Effector memory CD8-positive, alpha-beta T cell (primary cell): ENCODE results near the gene CENPF.
"Not testable (repeated sequence)": the region's sequence is repeated elsewhere in the genome, so short reads cannot be mapped to it uniquely, and the experiment has no call there.

Source experiments
- ATAC-seq: fragments of 150-1000 bp; cut with Tn5 transposase; replicated peaks from 2 replicates; pipeline ENCODE4 v1.10.0; 2021; ENCODE audit warnings: mild to moderate bottlenecking, moderate library complexity
- DNase-seq, 3 experiments: peaks; one replicate each; pipeline ENCODE4 v3.0.0; 2021
- H3K27ac Mint-ChIP-seq, 2 donors: one replicate each; pipeline ENCODE4 v1.8.0; 2022; ENCODE audit warnings: mild to moderate bottlenecking in 2 of 2, mixed read lengths in 2 of 2, moderate library complexity in 2 of 2
- H3K27me3 Mint-ChIP-seq, 2 donors: one replicate each; pipeline ENCODE4 v1.8.0; 2022; ENCODE audit warnings: mixed read lengths in 2 of 2
- H3K36me3 Mint-ChIP-seq: one replicate; pipeline ENCODE4 v1.8.0; 2022; ENCODE audit warnings: mild to moderate bottlenecking, moderate library complexity, mixed read lengths; ENCODE audit not compliant: insufficient read depth
- H3K4me1 Mint-ChIP-seq, 2 donors: one replicate each; pipeline ENCODE4 v1.8.0; 2022; ENCODE audit warnings: low read depth in 2 of 2, mixed read lengths in 2 of 2
- H3K4me3 Mint-ChIP-seq, 2 donors: one replicate each; pipeline ENCODE4 v1.8.0; 2022; ENCODE audit warnings: mild to moderate bottlenecking in 2 of 2, mixed read lengths in 2 of 2, moderate library complexity in 2 of 2
- H3K9me3 Mint-ChIP-seq, 2 donors: one replicate each; pipeline ENCODE4 v1.8.0; 2022; ENCODE audit warnings: mixed read lengths in 2 of 2

Gene CENPF

GRCh38 chr1:214664651-214665433 is 61.8 kb downstream of the CENPF start:
- no peaks in the 10 kb centered on the region for H3K36me3 Mint-ChIP-seq
- no peak overlapping the region for H3K27ac Mint-ChIP-seq
- DNase-seq: no peak
- no peak for ATAC-seq
- no peaks in the 10 kb centered on the region for H3K4me1 Mint-ChIP-seq
- no peak overlapping the region for H3K4me3 Mint-ChIP-seq
- H3K9me3 Mint-ChIP-seq: no peaks in the 10 kb centered on the region
- H3K27me3 Mint-ChIP-seq: no peaks in the 10 kb centered on the region

GRCh38 chr1:214665606-214666110 is 62.7 kb downstream of the CENPF start:
- H3K4me3 Mint-ChIP-seq: no peak overlapping the region
- H3K36me3 Mint-ChIP-seq: no peaks in the 10 kb centered on the region
- no peaks in the 10 kb centered on the region for H3K9me3 Mint-ChIP-seq
- no peaks in the 10 kb centered on the region for H3K27me3 Mint-ChIP-seq
- no peaks in the 10 kb centered on the region for H3K4me1 Mint-ChIP-seq
- ATAC-seq: no peak
- DNase-seq: no peak
- H3K27ac Mint-ChIP-seq: no peak overlapping the region

- DNase-seq: no peak
- no peak overlapping the region for H3K27ac Mint-ChIP-seq
- H3K4me3 Mint-ChIP-seq: no peak overlapping the region
- H3K4me1 Mint-ChIP-seq: no peaks in the 10 kb centered on the region
- H3K27me3 Mint-ChIP-seq: no peaks in the 10 kb centered on the region
- no peak for ATAC-seq
- no peaks in the 10 kb centered on the region for H3K9me3 Mint-ChIP-seq
- H3K36me3 Mint-ChIP-seq: no peaks in the 10 kb centered on the region
Measured at GRCh38 chr1:214666674-214667073, 63.7 kb downstream of the CENPF start.

- no peaks in the 10 kb centered on the region for H3K36me3 Mint-ChIP-seq
- no peak overlapping the region for H3K27ac Mint-ChIP-seq
- no peaks in the 10 kb centered on the region for H3K4me1 Mint-ChIP-seq
- DNase-seq (no peak), ATAC-seq (no peak)
- H3K4me3 Mint-ChIP-seq: no peak overlapping the region
- peaks cover 0 to 8% of the 10 kb centered on the region in 2 donors for H3K27me3 Mint-ChIP-seq
- H3K9me3 Mint-ChIP-seq: no peaks in the 10 kb centered on the region
Measured at GRCh38 chr1:214670098-214670497, 67.1 kb downstream of the CENPF start.

- ATAC-seq, DNase-seq, H3K36me3 Mint-ChIP-seq, H3K27me3 Mint-ChIP-seq, H3K4me1 Mint-ChIP-seq, H3K27ac Mint-ChIP-seq, H3K9me3 Mint-ChIP-seq, H3K4me3 Mint-ChIP-seq: not testable (repeated sequence)
Measured at GRCh38 chr1:214673029-214673428, 70.0 kb downstream of the CENPF start.

DNA sequence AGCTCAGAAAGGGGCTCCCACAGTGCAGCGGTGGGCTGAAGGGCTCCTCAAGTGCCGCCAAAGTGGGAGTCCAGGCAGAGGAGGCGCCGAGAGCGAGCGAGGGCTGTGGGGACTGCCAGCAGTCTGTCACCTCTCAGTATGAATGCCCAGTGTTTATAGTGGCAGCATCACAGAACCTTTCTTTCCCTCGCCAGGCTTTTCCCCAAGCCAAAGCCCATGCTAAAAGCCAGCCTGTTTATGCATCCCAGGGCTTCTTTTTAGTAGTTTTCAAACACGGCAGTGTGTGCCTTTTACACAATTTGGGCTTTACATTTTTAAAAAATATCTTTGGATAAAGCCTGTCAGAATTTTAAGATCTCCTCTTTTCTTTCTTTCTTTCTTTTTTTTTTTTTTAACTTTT is 70.6 kb downstream of the CENPF start:
- H3K27ac Mint-ChIP-seq: no peak overlapping the region
- H3K27me3 Mint-ChIP-seq: peaks cover 0 to 8% of the 10 kb centered on the region in 2 donors
- H3K9me3 Mint-ChIP-seq: no peaks in the 10 kb centered on the region
- no peak for DNase-seq
- no peaks in the 10 kb centered on the region for H3K4me1 Mint-ChIP-seq
- no peaks in the 10 kb centered on the region for H3K36me3 Mint-ChIP-seq
- no peak overlapping the region for H3K4me3 Mint-ChIP-seq
- ATAC-seq: no peak

GRCh38 chr1:214675524-214675923 is 72.5 kb downstream of the CENPF start:
- not testable (repeated sequence) for ATAC-seq, H3K4me3 Mint-ChIP-seq, H3K27ac Mint-ChIP-seq, H3K36me3 Mint-ChIP-seq, H3K9me3 Mint-ChIP-seq, DNase-seq, H3K4me1 Mint-ChIP-seq
- H3K27me3 Mint-ChIP-seq: peaks cover 5 to 14% of the 10 kb centered on the region in 2 donors

DNA sequence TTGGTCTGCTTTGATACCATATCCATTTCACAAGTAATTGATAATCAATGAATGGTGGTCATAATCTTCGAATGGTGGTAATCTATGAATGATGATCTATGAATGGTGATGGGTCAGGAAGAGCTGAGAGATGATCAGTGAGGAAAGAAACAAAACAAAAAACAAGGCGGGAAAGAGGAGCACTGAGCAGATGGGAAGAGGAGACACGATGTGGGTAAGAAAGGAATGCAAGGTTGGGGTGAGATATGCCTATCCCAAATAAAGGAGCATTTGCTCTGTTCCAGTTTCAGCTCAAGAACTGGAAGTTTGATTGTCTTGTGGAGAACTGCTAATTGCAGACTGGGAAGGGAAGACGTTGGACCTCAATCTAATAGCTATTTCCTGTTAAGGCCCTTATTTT is 73.8 kb downstream of the CENPF start:
- ATAC-seq (no peak), DNase-seq (no peak)
- Mint-ChIP-seq H3K9me3 (no peaks in the 10 kb centered on the region), H3K36me3 (no peaks in the 10 kb centered on the region), H3K27me3 (peaks cover 10 to 19% of the 10 kb centered on the region in 2 donors), H3K4me3 (no peak overlapping the region), H3K27ac (no peak overlapping the region), H3K4me1 (no peaks in the 10 kb centered on the region)

- Mint-ChIP-seq H3K9me3 (no peaks in the 10 kb centered on the region), H3K27me3 (peaks cover 10 to 19% of the 10 kb centered on the region in 2 donors), H3K4me1 (no peaks in the 10 kb centered on the region), H3K27ac (no peak overlapping the region), H3K4me3 (no peak overlapping the region), H3K36me3 (no peaks in the 10 kb centered on the region)
- no peak for ATAC-seq
- no peak for DNase-seq
Measured at GRCh38 chr1:214677945-214678344, 75.0 kb downstream of the CENPF start.

- Mint-ChIP-seq H3K4me3 (no peak overlapping the region), H3K36me3 (no peaks in the 10 kb centered on the region), H3K9me3 (no peaks in the 10 kb centered on the region), H3K27me3 (peaks cover 10 to 19% of the 10 kb centered on the region in 2 donors), H3K4me1 (no peaks in the 10 kb centered on the region), H3K27ac (no peak overlapping the region)
- DNase-seq (no peak), ATAC-seq (no peak)
Measured at GRCh38 chr1:214678386-214678785, 75.4 kb downstream of the CENPF start.

- no peak for ATAC-seq
Measured at GRCh38 chr1:214683621-214684020, 80.6 kb downstream of the CENPF start.

DNA sequence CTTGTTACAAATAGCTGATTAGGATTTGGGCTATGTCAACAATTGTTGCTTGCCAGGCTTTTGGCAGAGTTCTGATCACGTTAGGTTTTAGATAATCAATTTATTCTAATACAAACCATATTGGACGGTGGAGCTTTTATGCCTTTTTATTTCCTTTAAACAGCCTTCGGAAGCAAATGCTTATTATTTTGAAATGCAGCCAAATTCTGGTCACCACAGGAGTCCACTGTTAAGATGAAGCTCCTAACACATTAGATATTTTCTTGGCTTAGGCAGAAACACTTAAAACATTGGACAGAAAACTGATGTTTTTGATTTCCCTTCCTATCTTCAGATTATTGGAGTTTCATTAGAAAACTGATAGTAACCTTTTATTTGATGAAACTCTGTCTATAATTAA is 82.9 kb downstream of the CENPF start:
- DNase-seq: no peak
- Mint-ChIP-seq H3K4me3 (no peak overlapping the region), H3K27ac (no peak overlapping the region), H3K27me3 (peaks cover 11 to 29% of the 10 kb centered on the region in 2 donors), H3K36me3 (no peaks in the 10 kb centered on the region), H3K9me3 (no peaks in the 10 kb centered on the region), H3K4me1 (no peaks in the 10 kb centered on the region)
- no peak for ATAC-seq

More at GRCh38 chr1:214683621-214684020, 80.6 kb downstream of the CENPF start:
- no peak overlapping the region for H3K4me3 Mint-ChIP-seq
- no peak for DNase-seq
- no peak overlapping the region for H3K27ac Mint-ChIP-seq
- H3K27me3 Mint-ChIP-seq: peaks cover 20 to 37% of the 10 kb centered on the region in 2 donors
- no peaks in the 10 kb centered on the region for H3K36me3 Mint-ChIP-seq
- H3K9me3 Mint-ChIP-seq: no peaks in the 10 kb centered on the region
- H3K4me1 Mint-ChIP-seq: no peaks in the 10 kb centered on the region

- H3K27ac Mint-ChIP-seq: no peak overlapping the region
- no peak overlapping the region for H3K4me3 Mint-ChIP-seq
- ATAC-seq (no peak), DNase-seq (no peak)
- H3K9me3 Mint-ChIP-seq: no peaks in the 10 kb centered on the region
- no peaks in the 10 kb centered on the region for H3K36me3 Mint-ChIP-seq
- no peaks in the 10 kb centered on the region for H3K4me1 Mint-ChIP-seq
- peaks cover 10 to 26% of the 10 kb centered on the region in 2 donors for H3K27me3 Mint-ChIP-seq
Measured at GRCh38 chr1:214686497-214686896, 83.5 kb downstream of the CENPF start.

DNA sequence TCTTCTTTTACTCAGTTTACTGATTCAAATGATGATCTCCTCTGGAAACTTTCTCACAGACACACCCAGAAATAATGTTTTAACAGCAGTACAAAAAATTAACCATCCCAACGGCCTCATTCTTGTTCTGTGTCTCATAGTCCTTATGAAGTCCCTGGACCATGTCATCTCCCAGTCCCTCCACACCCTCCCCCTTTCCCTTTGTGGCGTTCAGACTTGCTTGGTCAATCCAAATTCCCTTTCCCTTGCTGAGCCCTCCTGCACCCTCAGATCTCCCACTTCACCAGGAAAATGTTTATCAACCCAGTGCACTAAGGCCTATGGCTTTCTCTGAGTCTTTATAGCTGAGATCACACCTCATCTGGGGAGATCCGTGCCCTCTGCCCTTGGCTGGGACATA is 85.9 kb downstream of the CENPF start:
- DNase-seq (no peak), ATAC-seq (no peak)
- H3K4me3 Mint-ChIP-seq: no peak overlapping the region

More for the DNA sequence above, 85.9 kb downstream of the CENPF start:
- Mint-ChIP-seq H3K9me3 (peaks cover 0 to 1% of the 10 kb centered on the region in 2 donors), H3K27me3 (peaks cover 11 to 20% of the 10 kb centered on the region in 2 donors), H3K4me1 (no peaks in the 10 kb centered on the region), H3K36me3 (no peaks in the 10 kb centered on the region), H3K27ac (no peak overlapping the region)
